CD4-positive, alpha-beta T cell (primary cell): ENCODE results near the gene FGG. TPM values are rescaled to one million over a fixed set of nuclear protein-coding genes. Genes with fewer than 3 reads are reported as not detected.

ENCODE experiments used
- ATAC-seq: fragments of 200-7000 bp; cut with Tn5 transposase; one replicate; pipeline ENCODE4 v1.10.0; 2022; ENCODE audit warnings: mild to moderate bottlenecking; ENCODE audit not compliant: poor library complexity
- CTCF ChIA-PET: fragments of 350-600 bp; sonication (Branson Sonifier 250); formaldehyde crosslinking; loops from one replicate; lab custom pipeline; 2021; ENCODE audit warnings: antibody characterized with exemption, inconsistent platforms; lab: Charles Lee
- POLR2A ChIA-PET: fragments of 350-600 bp; sonication (Branson Sonifier 250); formaldehyde crosslinking; loops from one replicate; lab custom pipeline; 2021; ENCODE audit warnings: antibody characterized with exemption, inconsistent platforms; lab: Charles Lee
- DNase-seq, 14 experiments: peaks; one replicate each; pipeline ENCODE4 v3.0.0-alpha.2; 2013 to 2020; ENCODE audit warnings: mixed read lengths in 2 of 14
- H3K27ac ChIP-seq, 2 donors: one replicate each; pipeline versions ENCODE4 v1.5.1 to v1.7.0; 2013; ENCODE audit warnings: low read length in 2 of 2, low read depth in 1 of 2, mild to moderate bottlenecking in 1 of 2
- H3K27me3 ChIP-seq, 2 experiments: 1 replicate in 1 of 2; 2 replicates in 1 of 2; pipeline versions ENCODE4 v1.6.1 to v1.7.0; 2013; ENCODE audit warnings: low read length in 2 of 2, control low read depth in 1 of 2, mild to moderate bottlenecking in 1 of 2, moderate library complexity in 1 of 2; ENCODE audit not compliant: insufficient read depth in 2 of 2, control insufficient read depth in 1 of 2
- H3K36me3 ChIP-seq: one replicate; pipeline ENCODE4 v1.6.1; 2013; ENCODE audit warnings: low read length, control low read depth; ENCODE audit not compliant: insufficient read depth
- H3K4me1 ChIP-seq: one replicate; pipeline ENCODE4 v1.6.1; 2013; ENCODE audit warnings: low read length, control low read depth; ENCODE audit not compliant: insufficient read depth
- H3K4me3 ChIP-seq: one replicate; pipeline ENCODE4 v1.5.1; 2013; ENCODE audit warnings: mild to moderate bottlenecking, low read length, moderate library complexity
- H3K9me3 ChIP-seq, 2 experiments: 1 replicate in 1 of 2; 2 replicates in 1 of 2; pipeline versions ENCODE4 v1.6.1 to v1.7.0; 2013; ENCODE audit warnings: low read length in 2 of 2, mild to moderate bottlenecking in 2 of 2, control low read depth in 1 of 2, moderate library complexity in 1 of 2; ENCODE audit not compliant: control insufficient read depth in 1 of 2, insufficient read depth in 1 of 2
- H3K27ac Mint-ChIP-seq: one replicate; pipeline ENCODE4 v1.8.0; 2020; ENCODE audit warnings: mixed read lengths
- H3K27me3 Mint-ChIP-seq: one replicate; pipeline ENCODE4 v1.8.0; 2021; ENCODE audit warnings: mixed read lengths
- H3K36me3 Mint-ChIP-seq: one replicate; pipeline ENCODE4 v1.8.0; 2021; ENCODE audit warnings: low read depth, mixed read lengths
- H3K4me1 Mint-ChIP-seq: one replicate; pipeline ENCODE4 v1.8.0; 2021; ENCODE audit warnings: low read depth, mixed read lengths
- H3K4me3 Mint-ChIP-seq: one replicate; pipeline ENCODE4 v1.8.0; 2020; ENCODE audit warnings: mild to moderate bottlenecking, mixed read lengths
- H3K9me3 Mint-ChIP-seq: one replicate; pipeline ENCODE4 v1.8.0; 2020; ENCODE audit warnings: mixed read lengths
- CTCF ChIP-seq: fragments of 200-600 bp; IDR thresholded peaks from one replicate; pipeline ENCODE4 v1.8.0; 2022; ENCODE audit warnings: antibody characterized with exemption, mild to moderate bottlenecking
- intact Hi-C, 2 experiments: fragments of 100-400 bp; cut with DNase I in 1 of 2; cut with micrococcal nuclease in 1 of 2; formaldehyde crosslinking; loops; one replicate each; pipeline versions ENCODE4 v1.15.1 to v1.9.0; 2023 to 2025; cut with DNase I, micrococcal nuclease
- total RNA-seq, 174 experiments: library from RNA in 2 of 174; stranded (reverse) in 2 of 174; gene quantifications; one replicate each; pipeline ENCODE4 v1.2.3 and lab custom pipeline; 2021 to 2026

The FGG gene
- total RNA-seq, 2 experiments from 2014 or later = not detected

GRCh38 chr4:154589296-154590197 is 22.9 kb downstream of the FGG start:
- intact Hi-C loops = no loop called here
- DNase-seq (no peak), ATAC-seq (no peak)
- Mint-ChIP-seq H3K9me3 (no peaks in the 10 kb centered on the region), H3K27ac (no peak overlapping the region), H3K4me1 (no peaks in the 10 kb centered on the region), H3K27me3 (peaks cover 26% of the 10 kb centered on the region), H3K36me3 (no peaks in the 10 kb centered on the region), H3K4me3 (no peak overlapping the region)
- CTCF ChIA-PET = no interaction called here
- POLR2A ChIA-PET = no interaction called here
- Histone ChIP-seq H3K27me3 (peaks cover 0 to 9% of the 10 kb centered on the region in 2 experiments), H3K9me3 (no peaks in the 10 kb centered on the region), H3K4me1 (no peaks in the 10 kb centered on the region), H3K4me3 (no peak overlapping the region), H3K36me3 (no peaks in the 10 kb centered on the region), H3K27ac (no peak overlapping the region)
- TF ChIP-seq CTCF = no peak

- CTCF ChIA-PET = no interaction called here
- Histone ChIP-seq H3K4me3 (no peak overlapping the region), H3K4me1 (no peaks in the 10 kb centered on the region), H3K27me3 (peaks cover 0 to 9% of the 10 kb centered on the region in 2 experiments), H3K27ac (no peak overlapping the region), H3K9me3 (no peaks in the 10 kb centered on the region), H3K36me3 (no peaks in the 10 kb centered on the region)
- ATAC-seq = no peak
- H3K27me3 Mint-ChIP-seq = peaks cover 23% of the 10 kb centered on the region
- H3K27ac Mint-ChIP-seq = no peak overlapping the region
- intact Hi-C loops = no loop called here
- no peak overlapping the region for H3K4me3 Mint-ChIP-seq
- no peaks in the 10 kb centered on the region for H3K9me3 Mint-ChIP-seq
- no peak for TF ChIP-seq CTCF
- H3K4me1 Mint-ChIP-seq = no peaks in the 10 kb centered on the region
- POLR2A ChIA-PET = no interaction called here
- H3K36me3 Mint-ChIP-seq = no peaks in the 10 kb centered on the region
- DNase-seq = no peak
Measured at GRCh38 chr4:154588198-154588597, 24.3 kb downstream of the FGG start.

- Mint-ChIP-seq H3K27me3 (peaks cover 18% of the 10 kb centered on the region), H3K4me1 (no peaks in the 10 kb centered on the region), H3K27ac (no peak overlapping the region), H3K36me3 (no peaks in the 10 kb centered on the region), H3K9me3 (no peaks in the 10 kb centered on the region), H3K4me3 (no peak overlapping the region)
- Histone ChIP-seq H3K27me3 (peaks cover 0 to 7% of the 10 kb centered on the region in 2 experiments), H3K36me3 (no peaks in the 10 kb centered on the region), H3K4me3 (no peak overlapping the region), H3K9me3 (no peaks in the 10 kb centered on the region), H3K27ac (no peak overlapping the region), H3K4me1 (no peaks in the 10 kb centered on the region)
- DNase-seq = no peak
- ATAC-seq = no peak
- ChIA-PET CTCF (no interaction called here), POLR2A (no interaction called here)
- TF ChIP-seq CTCF = no peak
- intact Hi-C loops = no loop called here
Measured at GRCh38 chr4:154586296-154587033, 26.0 kb downstream of the FGG start.
